Stimulated activated naive CD8-positive, alpha-beta T cell treated with anti-CD3 and anti-CD28 coated beads, Interleukin-15, amount 100 ng/mL, for 72 hours (primary cell): ENCODE data around the gene SLC17A9.

Source experiments
- ATAC-seq: fragments of 150-1000 bp; cut with Tn5 transposase; 2 replicates; pipeline ENCODE4 v1.10.0; 2021; ENCODE audit warnings: mild to moderate bottlenecking, moderate library complexity
- DNase-seq, 2 donors: peaks; one replicate each; pipeline ENCODE4 v3.0.0; 2021 to 2022
- H3K27ac Mint-ChIP-seq, 2 donors: one replicate each; pipeline ENCODE4 v1.8.0; 2022; ENCODE audit warnings: mild to moderate bottlenecking in 2 of 2, mixed read lengths in 2 of 2, moderate library complexity in 2 of 2
- H3K27me3 Mint-ChIP-seq: one replicate; pipeline ENCODE4 v1.8.0; 2022; ENCODE audit warnings: mixed read lengths
- H3K4me1 Mint-ChIP-seq: one replicate; pipeline ENCODE4 v1.8.0; 2022; ENCODE audit warnings: mild to moderate bottlenecking, mixed read lengths
- H3K4me3 Mint-ChIP-seq, 2 donors: one replicate each; pipeline ENCODE4 v1.8.0; 2022; ENCODE audit warnings: mild to moderate bottlenecking in 2 of 2, mixed read lengths in 2 of 2, moderate library complexity in 1 of 2
- H3K9me3 Mint-ChIP-seq, 2 donors: one replicate each; pipeline ENCODE4 v1.8.0; 2022; ENCODE audit warnings: mixed read lengths in 2 of 2

Gene SLC17A9

DNA sequence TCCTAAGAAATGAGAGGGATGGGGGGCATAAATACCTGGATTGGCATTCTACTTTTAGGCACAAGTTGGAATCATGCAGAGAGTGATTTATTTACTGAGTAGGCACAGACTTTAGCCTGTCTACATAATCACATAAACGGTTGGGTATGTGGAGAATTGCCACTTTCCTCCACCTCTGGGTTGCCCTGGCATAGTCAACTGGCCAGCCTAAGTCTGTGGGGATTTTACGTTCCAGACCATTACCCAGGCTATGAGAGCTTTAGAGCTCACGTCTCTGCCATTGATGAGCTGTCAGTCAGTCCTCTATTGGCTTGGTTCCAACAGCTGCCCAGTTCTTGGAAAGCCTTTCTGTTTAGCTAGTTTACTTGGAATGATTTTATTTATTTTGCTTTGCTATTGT, 59.3 kb downstream of the SLC17A9 start:
- Mint-ChIP-seq H3K4me1 (peaks cover 47% of the 10 kb centered on the region), H3K27ac (no peak overlapping the region), H3K9me3 (peaks cover 13 to 24% of the 10 kb centered on the region in 2 donors), H3K4me3 (no peak overlapping the region), H3K27me3 (peaks cover 59% of the 10 kb centered on the region)
- DNase-seq = no peak
- no peak for ATAC-seq

DNA sequence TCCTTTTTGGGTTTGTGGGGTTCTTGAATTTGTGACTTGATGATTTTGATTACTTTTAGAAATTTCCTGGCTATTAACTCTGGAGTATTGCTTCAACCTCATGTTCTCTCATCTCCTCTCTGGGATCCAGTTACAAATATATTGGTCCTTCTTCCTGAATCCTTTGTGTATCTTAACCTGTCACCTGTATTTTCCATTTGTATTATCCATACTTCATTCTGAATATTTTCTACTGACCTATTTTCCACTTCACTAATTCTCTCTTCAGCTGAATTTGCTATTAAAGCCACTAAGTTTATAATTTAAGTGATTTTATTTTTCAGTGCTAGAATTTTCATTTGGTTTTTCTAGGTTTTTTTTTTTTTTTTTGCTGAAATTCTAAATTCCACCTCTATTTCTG, 60.7 kb downstream of the SLC17A9 start:
- no peak overlapping the region for H3K4me3 Mint-ChIP-seq
- H3K27ac Mint-ChIP-seq = no peak overlapping the region
- H3K9me3 Mint-ChIP-seq = peaks cover 13 to 24% of the 10 kb centered on the region in 2 donors
- ATAC-seq (no peak), DNase-seq (no peak)
- H3K4me1 Mint-ChIP-seq = peaks cover 33% of the 10 kb centered on the region
- H3K27me3 Mint-ChIP-seq = peaks cover 47% of the 10 kb centered on the region

DNA sequence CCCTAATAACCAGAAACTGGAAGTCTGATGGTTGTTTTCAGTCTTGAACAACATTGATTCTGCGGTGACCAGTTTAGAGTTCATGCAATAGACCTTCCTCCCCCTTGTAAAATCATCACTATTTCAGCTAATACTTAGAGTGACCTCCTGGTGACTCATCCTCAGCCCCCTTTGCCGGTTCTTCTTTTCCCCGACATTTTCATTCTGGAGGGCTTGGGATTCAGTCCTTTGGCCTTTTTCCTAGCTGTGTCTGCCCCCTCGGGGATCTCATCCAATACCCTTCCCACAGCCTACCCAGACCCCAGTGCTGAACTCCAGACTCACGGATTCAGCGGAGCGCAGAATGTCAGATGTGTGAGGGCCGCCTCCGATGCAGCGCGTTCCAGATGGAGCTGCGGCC, 61.8 kb downstream of the SLC17A9 start:
- H3K4me3 Mint-ChIP-seq = no peak overlapping the region
- ATAC-seq = no peak
- no peak for DNase-seq
- H3K4me1 Mint-ChIP-seq = peaks cover 22% of the 10 kb centered on the region
- peaks cover 36% of the 10 kb centered on the region for H3K27me3 Mint-ChIP-seq
- H3K9me3 Mint-ChIP-seq = peaks cover 13 to 24% of the 10 kb centered on the region in 2 donors
- H3K27ac Mint-ChIP-seq = no peak overlapping the region

DNA sequence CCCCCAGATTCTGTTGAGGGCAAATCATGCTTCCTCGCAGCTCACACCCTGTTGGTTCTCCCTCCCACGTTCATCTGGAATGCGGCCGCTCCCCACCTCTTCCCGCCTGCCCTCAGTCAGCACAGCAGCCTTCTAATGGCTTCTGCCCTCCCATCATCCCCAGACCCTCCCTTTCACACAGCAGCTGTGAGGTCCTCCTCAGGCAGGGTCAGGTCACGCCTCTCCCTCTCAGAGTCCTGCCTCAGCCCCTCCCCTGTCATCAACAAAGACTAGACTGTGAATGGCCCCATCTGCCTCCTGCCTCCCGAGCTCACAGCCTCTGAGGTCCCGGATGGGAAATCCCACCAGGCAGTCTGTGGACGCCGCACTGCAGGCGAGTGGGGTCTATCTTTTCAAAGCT, 62.2 kb downstream of the SLC17A9 start:
- DNase-seq (no peak), ATAC-seq (no peak)
- peaks cover 34% of the 10 kb centered on the region for H3K27me3 Mint-ChIP-seq
- no peak overlapping the region for H3K4me3 Mint-ChIP-seq
- H3K4me1 Mint-ChIP-seq = peaks cover 18% of the 10 kb centered on the region
- H3K27ac Mint-ChIP-seq = no peak overlapping the region
- peaks cover 13 to 24% of the 10 kb centered on the region in 2 donors for H3K9me3 Mint-ChIP-seq

DNA sequence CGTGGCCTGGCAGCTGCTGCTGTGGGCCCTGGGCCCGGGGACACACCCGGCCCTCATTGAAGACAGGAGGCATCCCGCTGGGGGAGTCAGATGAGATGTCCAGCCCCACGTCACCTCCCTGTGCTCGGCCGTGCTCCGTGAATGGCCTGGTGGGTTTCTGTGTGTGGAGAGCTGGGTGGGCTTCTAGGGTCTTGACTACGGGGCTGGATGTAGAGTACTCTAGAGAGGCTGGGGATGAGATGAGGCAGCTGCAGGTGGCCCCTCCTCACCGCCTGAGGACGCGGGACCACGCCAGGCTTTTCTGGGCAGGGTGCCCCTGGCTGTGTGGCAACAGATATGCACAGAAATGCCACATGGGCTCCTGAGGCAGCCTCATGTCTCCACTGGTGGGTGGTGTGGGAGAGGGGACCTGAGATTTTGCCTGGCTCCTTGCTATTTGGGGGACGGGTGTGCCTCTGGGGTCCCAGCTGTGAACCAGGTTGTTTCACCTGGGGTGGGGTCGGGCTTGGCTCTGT, 62.7 kb downstream of the SLC17A9 start:
- Mint-ChIP-seq H3K4me3 (no peak overlapping the region), H3K27me3 (peaks cover 34% of the 10 kb centered on the region), H3K9me3 (peaks cover 13 to 24% of the 10 kb centered on the region in 2 donors), H3K4me1 (peaks cover 13% of the 10 kb centered on the region), H3K27ac (no peak overlapping the region)
- no peak for ATAC-seq
- DNase-seq = no peak

DNA sequence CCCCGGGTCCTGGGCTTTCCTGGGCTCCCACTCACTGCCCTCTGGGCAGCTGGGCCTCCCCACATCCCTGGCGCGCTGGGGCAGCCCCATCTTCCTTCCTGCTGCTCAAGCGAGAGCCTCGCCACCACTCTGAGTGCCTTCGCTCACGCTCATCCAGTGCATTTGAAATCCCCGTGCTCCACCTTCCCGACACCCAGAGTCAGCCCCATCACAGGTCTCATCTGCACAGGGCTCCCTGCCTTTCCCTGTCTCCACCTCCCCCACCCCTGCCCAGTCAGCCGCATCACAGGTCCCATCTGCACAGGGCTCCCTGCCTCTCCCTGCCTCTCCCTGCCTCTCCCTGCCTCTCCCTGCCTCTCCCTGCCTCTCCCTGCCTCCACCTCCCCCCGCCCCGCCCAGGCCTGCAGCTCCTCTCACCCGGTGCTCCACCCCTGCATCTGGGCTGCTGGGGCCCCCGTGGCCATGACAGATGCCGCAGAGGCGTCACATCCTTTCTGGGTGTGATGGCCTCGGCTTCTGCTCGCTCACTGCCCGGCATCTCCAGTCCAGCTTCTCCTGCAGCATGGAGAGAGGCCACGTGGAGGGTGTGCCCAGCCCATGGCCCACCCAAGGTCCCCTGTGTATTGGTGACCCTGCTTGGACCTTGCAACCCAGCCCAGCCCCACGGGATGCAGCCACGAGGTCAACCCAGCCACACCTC, 63.3 kb downstream of the SLC17A9 start:
- Mint-ChIP-seq H3K4me1 (peaks cover 7% of the 10 kb centered on the region), H3K9me3 (peaks cover 13 to 24% of the 10 kb centered on the region in 2 donors), H3K4me3 (no peak overlapping the region), H3K27me3 (peaks cover 40% of the 10 kb centered on the region), H3K27ac (no peak overlapping the region)
- ATAC-seq (no peak), DNase-seq (no peak)

DNA sequence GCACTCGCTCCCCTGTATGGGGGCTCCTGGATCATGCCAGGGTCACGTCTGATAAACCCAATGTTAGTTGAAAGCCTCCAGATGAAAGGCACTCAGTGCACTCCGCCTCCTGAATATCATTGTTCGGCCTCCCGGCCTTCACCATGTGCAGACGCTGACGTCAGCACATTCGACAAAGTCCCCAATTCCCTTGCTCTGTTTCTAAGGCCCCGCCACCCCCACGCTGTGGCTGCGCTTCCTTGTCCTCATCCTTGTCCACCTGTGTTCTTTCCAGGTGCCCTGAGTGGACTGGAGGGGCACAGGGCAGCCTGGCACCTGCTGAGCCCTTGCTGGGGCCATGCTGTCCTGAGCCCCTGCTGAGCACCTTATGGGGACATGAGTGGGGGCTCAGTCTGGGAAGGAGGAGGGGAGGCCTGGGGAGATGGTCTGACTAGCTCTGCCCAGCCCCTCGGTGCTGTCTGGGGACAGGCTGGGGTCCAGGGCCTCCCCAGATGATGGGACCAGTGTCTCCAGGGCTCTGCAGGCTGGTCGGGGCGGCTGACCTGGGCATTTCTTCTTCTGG, 64.1 kb downstream of the SLC17A9 start:
- no peak for DNase-seq
- Mint-ChIP-seq H3K9me3 (peaks cover 13 to 24% of the 10 kb centered on the region in 2 donors), H3K4me1 (peaks cover 4% of the 10 kb centered on the region), H3K4me3 (no peak overlapping the region), H3K27me3 (peaks cover 44% of the 10 kb centered on the region), H3K27ac (no peak overlapping the region)
- no peak for ATAC-seq

DNA sequence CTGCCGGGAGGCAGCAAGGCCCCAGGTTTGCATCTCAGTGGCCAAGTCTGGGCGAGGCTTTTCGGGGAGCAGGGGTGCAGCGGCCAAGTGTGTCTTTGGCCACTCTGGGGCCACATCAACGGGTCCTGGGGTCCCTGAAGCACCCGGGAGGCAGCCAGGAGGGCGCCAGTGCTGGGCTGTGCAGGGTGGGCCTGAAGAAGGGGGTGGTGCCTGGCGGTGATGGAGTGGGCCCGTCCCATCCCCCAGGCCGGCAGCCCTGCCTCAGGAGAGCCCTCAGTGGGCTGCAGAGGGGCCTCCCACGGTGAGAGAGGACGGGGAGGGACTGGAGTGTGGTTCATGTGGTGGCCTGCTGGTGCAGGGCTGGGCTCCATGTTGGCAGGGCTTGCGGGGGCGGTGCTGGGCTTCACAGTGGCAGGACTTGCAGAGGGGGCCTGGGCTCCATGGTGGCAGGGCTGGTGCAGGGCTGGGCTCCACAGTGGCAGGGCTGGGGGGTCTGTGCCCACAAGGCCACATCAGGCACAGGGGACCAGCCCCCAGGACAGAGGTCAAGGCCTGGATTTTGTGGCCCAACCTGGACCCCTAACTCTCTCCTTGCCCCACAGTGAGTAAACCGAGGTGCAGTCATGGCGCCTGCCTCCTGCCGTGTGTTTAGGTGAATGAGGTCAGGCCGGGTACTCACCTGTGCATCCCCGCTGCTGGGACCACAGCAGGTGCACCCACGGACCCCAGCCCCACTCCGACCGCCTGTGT, 64.7 kb downstream of the SLC17A9 start:
- H3K27me3 Mint-ChIP-seq = peaks cover 44% of the 10 kb centered on the region
- ATAC-seq (peak; percentile 26), DNase-seq (no peak)
- peaks cover 13 to 24% of the 10 kb centered on the region in 2 donors for H3K9me3 Mint-ChIP-seq
- peaks cover 4% of the 10 kb centered on the region for H3K4me1 Mint-ChIP-seq
- no peak overlapping the region for H3K27ac Mint-ChIP-seq
- H3K4me3 Mint-ChIP-seq = no peak overlapping the region

DNA sequence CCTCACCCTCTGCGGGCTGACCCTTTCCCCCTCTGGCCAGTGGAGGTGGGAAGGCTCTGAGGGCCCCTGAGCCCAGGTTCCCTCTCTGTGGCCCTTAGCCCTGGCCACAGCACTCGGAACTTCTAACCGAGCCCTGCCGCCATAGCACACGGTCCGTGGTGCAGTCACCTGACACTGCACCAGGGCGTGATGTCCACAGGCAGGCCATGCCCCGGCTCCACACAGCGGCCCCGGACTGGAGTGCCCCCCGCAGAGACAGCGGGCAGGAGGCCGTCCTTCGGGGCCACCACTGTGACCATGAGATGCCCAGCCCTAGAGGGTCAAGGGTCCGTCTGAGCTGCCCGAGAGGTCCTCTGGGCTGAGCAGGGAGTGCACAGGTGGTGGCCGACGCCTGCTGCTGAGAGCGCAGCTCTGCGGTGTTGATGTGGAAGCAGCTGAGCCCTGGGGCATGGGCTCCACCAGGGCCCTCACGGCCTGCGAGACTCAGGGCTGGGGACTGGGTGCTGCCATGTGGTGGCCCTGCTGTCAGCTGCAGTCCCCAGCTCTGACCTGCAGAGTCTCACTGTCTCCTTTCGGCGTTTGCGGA, 65.4 kb downstream of the SLC17A9 start:
- no peak overlapping the region for H3K27ac Mint-ChIP-seq
- peaks cover 44% of the 10 kb centered on the region for H3K27me3 Mint-ChIP-seq
- DNase-seq (no peak), ATAC-seq (no peak)
- no peak overlapping the region for H3K4me3 Mint-ChIP-seq
- peaks cover 10 to 21% of the 10 kb centered on the region in 2 donors for H3K9me3 Mint-ChIP-seq
- H3K4me1 Mint-ChIP-seq = peaks cover 4% of the 10 kb centered on the region
